Stimulated activated CD4-positive, alpha-beta T cell treated with anti-CD3 and anti-CD28 coated beads, Interleukin-2, amount 100 ng/mL, for 48 hours (primary cell): ENCODE measurements around the gene METRNL.
"Not testable (repeated sequence)": the region's sequence is repeated elsewhere in the genome, so short reads cannot be mapped to it uniquely, and the experiment has no call there.

Experiments used
- DNase-seq, 2 donors: peaks; one replicate each; pipeline ENCODE4 v3.0.0-alpha.2; 2020

METRNL gene

DNA sequence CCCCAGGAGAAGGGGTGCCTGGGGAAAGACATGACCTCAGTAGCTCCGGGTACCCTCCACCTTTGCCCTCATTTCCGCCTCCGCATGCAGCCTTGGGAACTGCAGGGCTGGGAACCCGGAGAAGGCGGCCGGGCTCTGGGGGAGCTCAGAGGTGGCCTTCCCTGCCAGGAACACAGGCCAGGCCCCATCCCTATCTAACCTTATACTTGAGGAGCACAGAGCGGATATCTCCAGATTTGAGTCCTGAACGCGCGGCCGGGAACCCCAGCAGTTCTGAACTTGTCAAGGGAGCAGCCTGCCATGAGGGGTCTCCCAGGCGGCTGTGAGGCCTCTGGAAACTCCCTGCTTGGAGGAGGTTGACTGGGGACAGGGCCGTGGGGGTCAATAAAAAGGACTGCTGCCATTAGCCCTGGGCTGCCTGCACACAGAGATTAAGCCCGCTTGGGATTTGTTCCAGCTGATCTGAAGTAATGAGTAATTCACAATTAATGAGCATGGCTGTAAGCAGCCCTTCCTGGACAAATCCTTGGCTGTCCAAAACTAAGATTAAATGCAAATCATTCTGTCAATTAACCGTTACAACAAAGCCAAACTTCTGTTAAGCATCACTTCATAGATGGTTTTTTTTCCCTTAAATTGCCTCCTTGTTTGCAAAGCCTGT is 26.3 kb upstream of the METRNL start:
- no peak for DNase-seq

DNA sequence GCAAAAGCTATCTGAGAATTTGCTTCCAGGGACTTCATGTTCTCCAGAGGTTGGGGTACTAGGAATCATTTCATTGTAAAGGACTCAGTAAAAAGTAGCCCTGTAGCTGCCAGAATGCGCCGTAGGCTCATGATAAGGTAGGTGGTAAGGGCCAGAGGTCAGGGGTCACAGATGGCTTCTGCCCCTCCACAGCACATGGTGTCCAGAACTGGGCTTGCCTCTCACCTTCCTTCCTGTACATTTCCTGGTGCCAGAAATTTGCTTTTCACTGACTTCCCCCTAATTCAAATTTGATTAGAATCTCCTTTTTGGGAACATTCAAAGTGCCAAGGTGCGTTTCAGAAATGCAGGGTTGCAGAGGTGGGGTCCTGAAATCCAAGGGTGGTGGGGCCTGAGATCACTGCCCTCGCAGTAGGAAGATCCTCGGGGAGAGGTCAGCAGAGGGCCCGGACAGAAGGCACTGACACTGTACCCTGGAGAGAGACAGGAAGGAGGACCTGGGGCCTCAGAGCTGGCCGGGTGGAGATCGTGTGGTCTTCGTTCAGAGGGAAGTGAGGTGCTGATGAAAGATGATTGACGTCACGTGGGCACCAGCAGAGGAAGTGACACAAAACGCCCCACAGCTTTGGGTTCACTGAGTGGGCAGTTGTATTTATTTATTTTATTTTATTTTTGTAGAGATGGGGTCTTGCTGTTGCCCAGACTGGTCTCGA is 25.5 kb upstream of the METRNL start:
- DNase-seq, result no peak

DNA sequence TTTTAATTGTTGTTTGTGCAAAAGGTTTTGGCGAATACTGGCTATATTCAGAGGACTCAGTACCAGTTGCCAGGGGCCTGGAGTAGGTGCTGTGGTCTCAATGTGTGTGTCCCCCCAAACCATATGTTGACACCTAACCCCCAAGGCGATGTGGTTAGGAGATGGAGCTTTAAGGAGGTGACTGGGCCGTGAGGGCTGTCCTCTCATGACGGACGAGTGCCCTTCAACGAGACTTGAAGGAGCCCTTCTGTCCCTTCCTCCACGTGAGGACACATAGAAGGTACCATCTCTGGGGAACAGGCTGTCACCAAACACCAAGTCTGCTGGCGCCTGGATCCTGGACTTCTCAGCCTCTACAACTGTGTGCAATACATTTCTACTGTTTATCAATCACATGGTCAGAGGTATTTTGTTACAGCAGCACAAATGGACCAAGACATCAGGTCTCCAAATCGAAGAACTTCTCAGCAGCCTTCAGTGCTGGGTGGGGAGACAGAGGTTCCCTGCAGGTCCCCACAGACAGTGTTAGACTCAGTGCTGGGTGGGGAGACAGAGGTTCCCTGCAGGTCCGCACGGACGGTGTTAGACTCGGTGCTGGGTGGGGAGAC is 24.8 kb upstream of the METRNL start:
- DNase-seq, result no peak

DNA sequence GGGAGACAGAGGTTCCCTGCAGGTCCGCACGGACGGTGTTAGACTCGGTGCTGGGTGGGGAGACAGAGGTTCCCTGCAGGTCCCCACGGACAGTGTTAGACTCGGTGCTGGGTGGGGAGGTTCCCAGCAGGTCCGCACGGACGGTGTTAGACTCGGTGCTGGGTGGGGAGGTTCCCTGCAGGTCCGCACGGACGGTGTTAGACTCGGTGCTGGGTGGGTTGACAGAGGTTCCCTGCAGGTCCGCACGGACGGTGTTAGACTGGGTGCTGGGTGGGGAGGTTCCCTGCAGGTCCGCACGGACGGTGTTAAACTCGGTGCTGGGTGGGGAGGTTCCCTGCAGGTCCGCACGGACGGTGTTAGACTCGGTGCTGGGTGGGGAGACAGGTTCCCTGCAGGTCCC is 24.2 kb upstream of the METRNL start:
- DNase-seq, result not testable (repeated sequence)

DNA sequence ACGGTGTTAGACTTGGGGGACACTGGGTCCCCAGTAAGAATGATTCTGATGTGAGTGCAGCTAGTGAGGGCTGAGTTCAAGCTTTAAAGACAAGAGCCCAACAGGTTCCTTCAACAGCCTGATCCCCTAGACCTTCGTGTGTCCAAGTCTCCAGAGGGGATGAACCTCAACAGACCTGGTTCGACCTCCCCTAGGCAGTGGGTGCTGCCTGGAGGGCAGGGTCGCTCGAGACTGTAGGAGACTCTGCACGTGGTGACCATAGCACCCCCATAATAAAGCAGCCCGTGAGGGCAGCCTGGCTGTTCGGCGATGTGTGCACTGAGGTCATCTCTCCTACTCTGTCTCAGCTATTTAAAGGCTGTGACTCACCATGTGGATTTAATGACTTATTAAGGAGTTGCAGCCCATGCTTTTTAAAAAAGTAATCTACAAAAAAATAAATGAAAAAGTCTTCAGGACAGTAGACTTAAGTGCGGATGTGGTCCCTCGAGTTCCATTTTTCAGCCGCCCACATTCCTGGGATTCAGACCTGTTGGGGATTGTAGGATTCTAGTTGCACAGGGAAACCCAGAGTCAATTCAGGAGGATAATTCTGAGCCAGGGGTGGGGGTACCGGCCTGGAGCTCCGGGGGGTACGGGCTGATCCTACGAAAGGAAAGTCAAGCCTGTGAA is 23.4 kb upstream of the METRNL start:
- DNase-seq, result no peak

DNA sequence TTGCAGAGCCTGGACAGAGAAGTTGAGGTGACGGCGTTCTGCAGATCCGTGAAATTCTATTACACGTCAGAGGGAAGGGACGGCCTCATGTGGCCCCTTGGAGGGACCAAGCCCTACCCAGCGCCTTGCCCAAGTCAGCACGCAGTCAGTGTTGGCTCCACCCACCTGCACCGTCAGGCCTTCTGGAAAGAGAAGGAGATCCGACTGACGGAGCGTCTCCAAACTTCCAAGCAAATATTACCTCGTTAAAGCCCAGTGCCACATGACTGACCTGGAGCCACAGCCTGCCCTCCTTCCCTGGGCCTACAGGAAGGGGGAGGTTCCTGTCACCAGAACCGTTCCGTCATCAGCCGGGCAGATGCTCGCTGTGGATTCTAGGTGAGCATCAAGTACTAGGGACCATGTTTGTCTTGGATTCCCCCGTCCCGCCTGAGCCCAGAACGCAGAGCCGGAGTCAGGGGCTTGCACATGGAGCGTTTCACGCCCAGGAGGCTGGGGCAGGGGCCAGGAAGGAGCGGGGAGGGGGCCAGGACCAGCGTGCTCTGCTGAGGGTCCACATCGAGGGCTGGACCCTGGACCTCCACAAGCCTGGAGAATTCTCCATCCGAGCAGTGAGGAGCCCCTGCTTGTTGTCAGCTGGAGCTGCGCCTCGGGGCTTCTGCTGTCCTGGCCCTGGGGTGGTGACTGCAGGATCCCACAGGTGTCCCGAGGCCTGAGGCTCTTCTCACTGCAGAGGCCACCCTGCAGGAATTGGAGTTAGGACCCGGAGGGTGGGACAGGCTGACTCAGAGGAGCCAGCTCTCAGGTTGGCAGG is 22.6 kb upstream of the METRNL start:
- no peak for DNase-seq

DNA sequence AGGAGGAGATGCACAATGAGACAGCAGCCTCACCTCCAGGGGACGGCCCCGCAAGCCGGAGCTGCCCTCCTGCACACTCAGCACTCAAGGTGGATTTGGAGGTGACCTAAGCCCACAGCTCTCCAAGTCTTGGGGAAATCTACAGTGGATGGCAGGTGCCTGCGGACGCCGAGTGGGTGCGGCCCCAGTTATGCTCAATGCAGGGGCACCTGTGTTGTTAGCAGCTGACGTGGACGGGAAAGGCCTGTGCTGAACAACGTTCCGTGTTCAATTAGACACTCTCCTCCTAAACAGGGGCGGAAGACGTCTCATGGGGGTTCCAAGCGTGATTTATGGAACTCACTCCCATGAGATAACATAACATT is 22.0 kb upstream of the METRNL start:
- no peak for DNase-seq

DNA sequence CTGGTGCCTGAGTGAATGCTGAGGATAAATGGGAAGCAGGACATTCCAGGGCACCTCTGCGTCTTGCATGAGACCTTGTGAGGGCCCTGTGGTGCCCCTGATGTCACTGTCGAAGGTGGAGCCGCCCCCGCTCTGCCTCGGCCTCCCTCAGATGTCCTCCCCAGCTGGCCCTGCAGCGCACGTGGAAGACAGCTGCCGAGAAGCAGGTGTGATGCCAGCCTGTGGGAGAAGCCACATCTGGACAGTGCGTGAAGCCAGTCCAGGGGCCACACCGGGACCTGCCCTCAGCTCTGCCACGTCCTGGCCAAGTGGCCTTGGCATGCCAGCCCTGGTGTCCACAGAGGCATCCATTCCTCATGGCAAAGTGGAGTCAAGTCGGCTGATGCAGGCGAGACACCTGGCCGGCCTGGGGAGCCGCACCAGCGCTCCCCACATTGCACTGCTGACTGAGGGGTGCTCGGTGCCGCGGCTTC is 21.6 kb upstream of the METRNL start:
- DNase-seq, result no peak

DNA sequence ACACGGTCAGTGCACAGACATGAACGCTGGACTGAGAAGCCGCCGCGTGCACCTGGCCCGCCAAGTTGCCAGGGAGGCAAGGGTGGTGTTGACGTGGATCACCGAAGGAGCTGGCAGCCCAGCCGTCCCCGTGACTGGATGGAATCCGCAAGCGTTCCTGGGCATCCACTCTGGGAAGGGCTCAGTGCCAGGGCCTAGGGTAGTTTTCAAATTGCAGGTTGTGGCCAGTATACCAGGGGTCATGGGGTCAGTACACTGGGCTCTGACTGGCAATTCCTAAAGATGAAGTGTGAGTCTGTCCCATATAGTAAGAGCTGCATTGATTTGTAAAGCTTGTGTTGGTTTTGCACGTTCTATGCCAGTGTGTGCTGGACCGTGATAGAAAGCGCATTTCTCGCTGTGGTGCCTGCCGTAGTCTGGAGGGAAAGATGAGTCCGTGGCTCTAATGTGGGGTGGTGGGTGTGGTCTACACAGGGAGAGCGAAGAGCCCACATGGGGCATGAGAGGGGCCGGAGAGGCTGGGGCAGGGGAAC is 21.1 kb upstream of the METRNL start:
- DNase-seq, result no peak

DNA sequence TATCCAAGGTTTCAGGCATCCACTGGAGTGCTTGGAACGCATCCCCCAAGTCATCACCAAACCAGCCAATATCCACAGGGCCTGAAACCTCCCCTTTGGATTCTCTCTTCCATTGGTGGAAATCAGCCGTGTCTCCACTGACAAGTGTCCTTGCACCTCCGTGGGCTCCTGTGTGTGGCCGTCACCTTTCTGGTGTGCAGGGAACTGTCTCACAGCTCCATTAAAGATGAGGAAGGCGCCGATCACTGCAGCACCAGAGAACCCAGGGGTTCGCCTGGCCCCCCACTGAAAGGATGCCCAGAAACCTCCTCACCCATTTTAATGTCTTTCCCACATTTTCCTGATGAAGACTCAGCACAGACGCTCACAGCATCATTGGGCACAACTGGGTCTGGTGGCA is 17.8 kb upstream of the METRNL start:
- no peak for DNase-seq

DNA sequence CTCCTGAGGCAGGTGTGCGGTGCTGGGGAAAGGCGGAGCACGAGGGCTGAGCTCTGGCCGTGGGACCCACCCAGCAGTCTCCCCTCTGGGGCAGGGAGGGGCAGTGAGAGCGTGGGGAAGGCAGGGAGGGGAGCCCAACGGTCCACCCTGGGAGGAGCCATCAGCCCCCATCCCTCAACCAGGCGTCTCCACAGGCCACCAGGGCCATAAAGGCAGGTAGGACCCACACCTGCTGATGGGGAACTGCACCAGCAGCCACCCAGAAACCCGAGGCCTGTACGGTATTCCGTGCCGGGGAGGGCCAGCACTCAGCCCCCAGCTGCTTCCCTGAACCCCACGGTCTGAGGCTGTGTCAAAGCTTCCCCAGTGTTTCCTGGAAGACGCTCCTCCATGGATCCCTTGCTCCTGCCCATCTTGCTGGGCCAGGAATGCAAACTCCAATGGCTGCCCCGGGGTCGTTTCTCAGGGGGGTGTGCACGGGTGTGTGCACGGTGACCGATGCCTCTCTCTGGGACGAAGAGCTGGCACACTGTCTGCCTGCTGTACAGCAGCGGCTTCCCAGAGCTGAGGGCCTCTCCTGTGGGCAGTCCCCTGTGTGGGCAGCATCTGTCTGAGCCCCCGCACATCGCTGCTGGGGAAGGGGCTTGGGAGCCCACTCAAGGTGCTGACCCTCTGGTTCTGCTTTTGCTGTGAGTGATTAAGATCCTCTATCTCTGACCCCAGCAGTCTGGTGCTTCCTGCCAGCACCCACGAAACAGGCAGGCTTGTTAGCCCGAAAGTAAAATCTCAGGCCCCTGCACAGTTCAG is 17.2 kb upstream of the METRNL start:
- no peak for DNase-seq

DNA sequence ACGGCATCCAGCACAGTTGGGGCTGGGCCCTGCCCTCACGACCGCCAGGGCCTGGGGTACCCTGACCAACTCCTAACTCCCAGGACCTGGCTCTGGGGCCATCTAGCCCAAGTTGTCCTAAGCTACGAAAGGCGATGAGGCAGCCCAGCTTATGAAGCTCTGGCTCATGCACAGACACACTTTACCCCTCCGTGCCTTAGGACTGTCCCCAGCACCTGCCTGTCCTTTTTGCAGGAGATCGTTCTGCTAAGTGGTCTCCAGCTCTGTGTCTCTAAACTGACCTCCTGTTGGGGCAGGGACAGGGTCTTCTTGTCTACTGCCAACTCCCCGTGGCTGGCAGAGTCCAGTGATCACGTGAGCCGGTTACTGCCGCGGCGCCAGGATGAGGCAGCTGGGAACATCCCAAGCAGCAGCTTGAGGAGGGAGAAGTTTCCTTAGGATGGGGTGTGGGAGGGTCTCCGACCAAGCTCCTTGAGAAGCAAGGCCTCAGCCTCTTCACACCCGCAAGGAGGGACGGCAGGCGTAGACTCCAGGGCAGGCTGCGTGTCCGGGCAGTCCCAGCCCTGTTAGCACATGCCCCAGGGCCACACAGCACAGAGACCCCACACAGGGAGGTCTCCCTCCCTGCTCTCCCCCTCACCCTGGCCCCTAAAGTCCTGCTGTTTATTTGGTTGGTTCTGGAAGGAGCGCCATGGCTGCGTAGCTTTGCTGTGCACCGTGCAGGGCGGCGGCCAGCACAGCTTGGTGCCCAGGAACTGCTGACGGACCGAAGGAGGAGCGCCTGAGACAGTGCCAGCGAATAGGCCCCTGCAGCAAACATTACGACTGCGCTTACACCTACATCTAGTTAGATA is 16.4 kb upstream of the METRNL start:
- DNase-seq, result no peak

DNA sequence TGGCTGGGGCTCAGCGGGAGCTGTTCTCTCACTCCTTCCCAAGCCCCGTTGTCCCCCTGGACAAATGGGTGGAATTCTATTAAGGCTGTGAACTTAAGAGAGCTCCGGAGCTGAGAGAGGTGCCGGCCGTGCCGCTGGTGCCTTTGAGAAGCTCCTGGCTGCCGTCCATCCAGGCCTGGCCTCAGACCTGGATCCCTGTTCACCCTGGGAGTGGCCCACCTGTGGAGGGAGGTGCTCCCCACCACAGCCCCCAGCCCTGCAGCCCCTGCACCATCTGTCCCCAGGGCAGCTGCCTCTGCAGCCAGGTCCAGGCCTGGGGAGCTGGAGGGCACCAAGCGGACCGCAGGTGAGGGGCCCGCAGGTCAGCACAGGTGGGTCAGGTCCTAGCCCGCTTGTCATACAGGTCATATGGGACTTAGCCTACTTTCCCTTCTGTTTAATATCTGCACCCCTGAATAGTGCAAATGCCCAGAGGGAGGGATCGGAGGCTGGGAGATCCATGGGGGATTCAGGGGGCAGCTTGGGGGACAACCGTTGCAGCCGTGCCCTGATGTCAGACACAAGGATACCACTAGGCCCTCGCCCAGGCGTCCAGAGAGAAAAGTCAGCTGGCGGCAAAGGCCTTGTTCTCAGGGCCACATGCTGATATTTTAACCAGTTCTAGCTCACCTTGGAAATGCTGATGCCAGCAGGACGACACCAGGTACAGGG is 15.2 kb upstream of the METRNL start:
- DNase-seq, result no peak

DNA sequence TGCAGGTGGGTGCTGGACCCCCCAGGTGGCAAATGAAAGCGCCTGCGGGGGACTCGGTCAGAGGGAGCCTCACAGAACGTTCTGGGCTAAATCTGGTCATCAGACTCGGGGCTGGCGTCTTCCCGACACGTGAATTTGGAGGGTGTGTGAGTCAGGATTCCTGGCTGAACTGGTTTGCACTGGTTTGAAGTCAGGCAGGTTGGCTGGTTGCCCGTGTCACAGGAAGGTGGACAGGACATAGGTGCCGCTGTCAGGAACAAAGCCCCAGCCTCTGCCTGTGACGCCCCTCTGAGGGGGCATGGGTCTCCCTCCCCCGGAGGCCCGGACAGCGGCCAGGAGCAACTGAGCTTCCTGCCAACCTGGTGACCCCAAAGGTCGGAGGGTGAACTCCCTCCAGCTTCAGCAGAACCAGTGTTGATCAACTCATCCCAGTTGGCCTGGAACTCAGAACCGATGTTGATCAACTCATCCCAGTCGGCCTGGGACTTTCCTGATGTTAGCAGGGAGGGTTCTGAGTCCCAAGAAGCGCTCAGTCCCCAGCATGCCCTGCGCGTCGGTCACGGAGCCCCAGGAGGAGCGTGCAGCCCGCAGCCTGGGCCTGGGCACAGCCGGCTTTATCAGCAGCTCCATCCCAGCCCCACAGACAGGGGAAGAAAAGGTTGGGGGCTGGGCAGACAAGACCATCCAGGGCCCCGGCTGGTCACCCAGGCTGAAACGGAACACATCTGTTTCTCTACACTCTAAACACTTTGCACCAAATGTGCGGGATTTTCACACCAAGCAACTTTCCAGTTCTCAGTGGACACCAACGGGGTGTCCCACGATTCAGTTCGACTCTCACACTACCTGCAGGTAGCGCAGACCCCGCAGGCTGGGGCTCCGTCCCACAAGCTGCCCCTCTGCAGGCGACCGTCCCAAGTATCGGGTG is 14.4 kb upstream of the METRNL start:
- no peak for DNase-seq

DNA sequence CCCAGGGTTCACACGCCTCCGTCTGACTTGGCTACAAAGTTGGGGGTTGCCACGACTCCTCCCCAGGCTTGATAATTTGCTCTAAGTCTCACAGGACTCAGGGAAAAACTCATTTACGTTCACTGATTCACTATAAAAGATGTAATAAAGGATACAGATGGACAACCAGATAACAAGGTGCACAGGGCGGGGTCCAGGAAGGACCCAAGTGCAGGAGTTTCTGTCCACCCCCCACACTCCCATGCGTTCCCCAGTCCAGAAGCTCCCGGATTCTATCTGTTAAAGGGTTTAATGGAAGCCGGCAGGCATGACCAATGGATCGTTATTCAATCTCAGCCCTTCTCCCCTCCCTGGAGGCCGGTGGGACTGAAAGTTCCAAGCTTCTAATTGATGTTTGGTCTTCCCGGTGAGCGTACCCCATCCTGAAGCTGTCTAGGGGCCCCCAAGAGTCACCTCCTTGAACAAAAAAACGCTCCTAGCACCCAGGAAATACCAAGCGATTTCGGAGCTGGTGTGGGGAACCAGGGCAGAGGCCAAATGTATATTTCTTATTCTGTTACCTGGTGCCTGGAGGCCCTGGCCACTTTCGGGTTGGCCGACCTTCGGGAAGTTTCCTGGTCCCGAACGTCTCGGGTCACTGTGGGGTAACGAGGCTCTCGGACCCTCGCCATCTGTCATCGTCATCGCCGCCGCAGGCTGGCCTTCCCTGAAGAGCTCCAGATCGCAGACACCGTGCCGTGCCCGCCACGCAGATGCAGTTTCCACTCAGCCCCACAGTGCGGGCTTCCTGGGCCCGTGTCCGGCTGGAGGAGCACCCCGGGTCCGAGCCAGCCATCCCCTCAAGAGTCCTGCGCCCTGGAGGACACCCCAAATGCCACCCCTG is 13.5 kb upstream of the METRNL start:
- no peak for DNase-seq

DNA sequence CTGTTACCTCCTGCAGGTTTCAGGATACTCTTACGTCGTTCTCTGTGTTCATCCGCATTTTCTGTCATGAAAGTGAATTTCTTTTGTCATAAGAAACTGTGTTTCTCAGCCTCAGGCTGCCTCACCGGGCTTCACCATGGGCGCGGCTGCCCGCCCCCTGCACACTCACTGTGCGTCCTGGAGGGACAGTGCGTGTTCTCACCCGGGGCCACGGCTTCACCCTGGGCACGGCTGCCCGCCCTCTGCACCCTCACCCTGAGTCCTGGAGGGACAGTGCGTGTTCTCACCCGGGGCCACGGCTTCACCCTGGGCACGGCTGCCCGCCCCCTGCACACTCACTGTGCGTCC is 12.9 kb upstream of the METRNL start:
- not testable (repeated sequence) for DNase-seq

DNA sequence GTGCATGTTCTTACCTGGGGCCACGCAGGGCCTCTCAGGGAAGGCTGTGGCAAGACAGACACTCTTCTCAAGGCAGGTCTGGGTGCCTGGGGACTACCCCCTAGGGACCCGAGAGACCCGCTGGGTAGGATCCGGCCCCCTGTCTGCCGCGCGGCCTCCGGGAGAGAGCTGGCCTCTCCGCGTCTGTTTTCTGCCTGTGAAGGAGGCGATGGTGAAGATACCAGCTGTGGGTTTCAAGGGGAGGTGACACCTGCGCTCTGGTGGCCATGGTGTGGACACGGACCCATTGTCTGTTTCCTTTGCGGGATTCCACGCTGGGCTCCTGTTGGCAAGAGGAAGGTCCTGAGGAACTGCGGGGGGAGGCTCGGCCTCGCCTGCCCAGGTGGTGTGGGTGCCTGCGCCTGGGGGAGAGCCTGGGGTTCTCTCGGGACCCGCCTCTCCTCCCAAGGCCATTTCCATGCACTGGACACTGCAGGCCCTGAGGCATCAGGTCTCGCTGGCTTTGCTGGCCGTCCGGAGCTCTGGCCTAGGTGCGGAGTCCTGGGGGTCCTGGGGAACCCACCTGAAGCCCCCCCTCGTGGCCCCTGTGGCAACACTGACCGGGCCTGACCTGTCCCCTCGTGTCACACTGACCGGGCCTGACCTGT is 12.2 kb upstream of the METRNL start:
- DNase-seq, result no peak
